Kidney (tissue), 14 donors: ENCODE measurements around the gene KLHL5. TPM values are rescaled to one million over a fixed set of nuclear protein-coding genes. Genes with fewer than 3 reads are reported as not detected.
A peak's percentile ranks its signal among the peaks of the same experiment; 100 is the strongest.

Experiments
- DNase-seq, 5 donors: peaks; one replicate each; pipeline ENCODE4 v3.0.0-alpha.2; 2013 to 2020
- FAIRE-seq: peaks from 2 replicates; lab custom pipeline; 2012; peaks lifted over from hg19 to GRCh38; lab: Jason Lieb, UNC
- H3K27ac ChIP-seq, 2 donors: one replicate each; pipeline ENCODE4 v1.7.0; 2013; ENCODE audit warnings: low read depth in 2 of 2, low read length in 2 of 2, inconsistent platforms in 1 of 2
- H3K27me3 ChIP-seq: one replicate; pipeline ENCODE4 v1.7.1; 2013; ENCODE audit warnings: low read length, inconsistent platforms; ENCODE audit not compliant: control insufficient read depth, insufficient read depth
- H3K36me3 ChIP-seq, 3 donors: one replicate each; pipeline versions ENCODE4 v1.7.0 to v1.7.1; 2013; ENCODE audit warnings: low read length in 3 of 3, control low read depth in 1 of 3, inconsistent platforms in 1 of 3; ENCODE audit not compliant: insufficient read depth in 3 of 3, control insufficient read depth in 2 of 3
- H3K4me1 ChIP-seq, 3 donors: one replicate each; pipeline versions ENCODE4 v1.7.0 to v1.7.1; 2013; ENCODE audit warnings: low read length in 3 of 3, inconsistent platforms in 1 of 3, low read depth in 1 of 3; ENCODE audit not compliant: control insufficient read depth in 2 of 3, insufficient read depth in 2 of 3
- H3K4me3 ChIP-seq, 3 donors: one replicate each; pipeline versions ENCODE4 v1.7.0 to v1.8.1; 2013; ENCODE audit warnings: low read length in 3 of 3, control low read depth in 1 of 3, inconsistent platforms in 1 of 3
- H3K9ac ChIP-seq, 3 donors: one replicate each; pipeline versions ENCODE4 v1.7.0 to v1.7.1; 2013; ENCODE audit warnings: low read length in 3 of 3, control low read depth in 1 of 3, inconsistent platforms in 1 of 3
- H3K9me3 ChIP-seq, 3 donors: one replicate each; pipeline versions ENCODE4 v1.7.0 to v1.7.1; 2013; ENCODE audit warnings: low read length in 3 of 3, control low read depth in 1 of 3, inconsistent platforms in 1 of 3; ENCODE audit not compliant: control insufficient read depth in 2 of 3, insufficient read depth in 1 of 3
- CTCF ChIP-seq: IDR thresholded peaks from 3 replicates; pipeline ENCODE4 v1.5.1; 2012; ENCODE audit warnings: mild to moderate bottlenecking, moderate library complexity, borderline replicate concordance; ENCODE audit not compliant: insufficient read depth; ENCODE audit errors: extremely low read depth
- intact Hi-C: fragments of 100-400 bp; cut with DNase I; formaldehyde crosslinking; loops from one replicate; pipeline ENCODE4 v1.11.1; 2022
- polyA plus RNA-seq: library from polyadenylated mRNA; stranded (reverse); fragments of 350-450 nt; fragmentation: Illumina TruSeq; extraction: RNeasy Lipid Tissue Mini Kit (QIAGEN cat#74804); gene quantifications from one replicate; pipeline ENCODE4 v1.2.3, GENCODE V29; 2014; ENCODE audit warnings: low read depth, low replicate concordance; ENCODE audit not compliant: insufficient read depth
- total RNA-seq: library from RNA; stranded (reverse); fragmentation: NEBNext Ultra II Directional; extraction: Animal tissue kit (Norgen Biotek cat#: 25700); gene quantifications from one replicate; pipeline ENCODE4 v1.2.1, GENCODE V29; 2021
- donor health status: control.
- donor health status: control.
- donor health status: control.
- donor health status: control.
- donor health status: control.
- donor health status: DM: yes; HTN: yes; CAD: no.
- donor health status: Normal renal cell carcinoma (clear cell type).

The KLHL5 gene
- total and polyA plus RNA-seq, 2 donors from 2014 or later, result 12.2 to 47.8 TPM

- peak in 1 of 5 donors; percentile 49 for DNase-seq
Observed at GRCh38 chr4:39043058-39043860, 18.8 kb upstream of the KLHL5 start.

GRCh38 chr4:39043861-39044363, 18.1 kb upstream of the KLHL5 start:
- TF ChIP-seq CTCF, result no peak
- peak in 2 of 5 donors; percentile 37 to 49 for DNase-seq
- H3K27ac ChIP-seq, result peak overlapping the region; percentile 82 to 91
- peak overlapping the region; percentile 30 to 63 (median 41) for H3K9ac ChIP-seq
- no peaks in the 10 kb centered on the region for H3K9me3 ChIP-seq
- no peaks in the 10 kb centered on the region for H3K36me3 ChIP-seq
- H3K4me1 ChIP-seq, result peaks cover 0 to 15% (median 13%) of the 10 kb centered on the region in 3 donors
- H3K27me3 ChIP-seq, result no peaks in the 10 kb centered on the region
- intact Hi-C loops, result no loop called here
- peak overlapping the region; percentile 56 to 78 (median 70) for H3K4me3 ChIP-seq
- no peak for FAIRE-seq

More at GRCh38 chr4:39043058-39043860, 18.8 kb upstream of the KLHL5 start:
- no peak for FAIRE-seq
- intact Hi-C loops, result no loop called here
- TF ChIP-seq CTCF, result no peak
- Histone ChIP-seq H3K9me3 (no peaks in the 10 kb centered on the region), H3K4me3 (peak overlapping the region in 2 of 3 donors; percentile 70 to 78), H3K36me3 (no peaks in the 10 kb centered on the region), H3K27me3 (no peaks in the 10 kb centered on the region), H3K4me1 (peaks cover 0 to 14% (median 12%) of the 10 kb centered on the region in 3 donors), H3K27ac (peak overlapping the region; percentile 82 to 91), H3K9ac (peak overlapping the region in 1 of 3 donors; percentile 63)

GRCh38 chr4:39044364-39044955, 17.6 kb upstream of the KLHL5 start:
- TF ChIP-seq CTCF, result no peak
- DNase-seq, result peak; percentile 91 to 98 (median 95)
- Histone ChIP-seq H3K4me3 (peak overlapping the region; percentile 56 to 78 (median 70)), H3K27me3 (no peaks in the 10 kb centered on the region), H3K36me3 (no peaks in the 10 kb centered on the region), H3K27ac (peak overlapping the region; percentile 87 to 91), H3K4me1 (peaks cover 0 to 17% (median 13%) of the 10 kb centered on the region in 3 donors), H3K9ac (peak overlapping the region; percentile 30 to 63 (median 41)), H3K9me3 (no peaks in the 10 kb centered on the region)
- intact Hi-C loops, result no loop called here
- FAIRE-seq, result no peak
